ENCODE results near the gene UBE2V1.

The UBE2V1 gene

DNA sequence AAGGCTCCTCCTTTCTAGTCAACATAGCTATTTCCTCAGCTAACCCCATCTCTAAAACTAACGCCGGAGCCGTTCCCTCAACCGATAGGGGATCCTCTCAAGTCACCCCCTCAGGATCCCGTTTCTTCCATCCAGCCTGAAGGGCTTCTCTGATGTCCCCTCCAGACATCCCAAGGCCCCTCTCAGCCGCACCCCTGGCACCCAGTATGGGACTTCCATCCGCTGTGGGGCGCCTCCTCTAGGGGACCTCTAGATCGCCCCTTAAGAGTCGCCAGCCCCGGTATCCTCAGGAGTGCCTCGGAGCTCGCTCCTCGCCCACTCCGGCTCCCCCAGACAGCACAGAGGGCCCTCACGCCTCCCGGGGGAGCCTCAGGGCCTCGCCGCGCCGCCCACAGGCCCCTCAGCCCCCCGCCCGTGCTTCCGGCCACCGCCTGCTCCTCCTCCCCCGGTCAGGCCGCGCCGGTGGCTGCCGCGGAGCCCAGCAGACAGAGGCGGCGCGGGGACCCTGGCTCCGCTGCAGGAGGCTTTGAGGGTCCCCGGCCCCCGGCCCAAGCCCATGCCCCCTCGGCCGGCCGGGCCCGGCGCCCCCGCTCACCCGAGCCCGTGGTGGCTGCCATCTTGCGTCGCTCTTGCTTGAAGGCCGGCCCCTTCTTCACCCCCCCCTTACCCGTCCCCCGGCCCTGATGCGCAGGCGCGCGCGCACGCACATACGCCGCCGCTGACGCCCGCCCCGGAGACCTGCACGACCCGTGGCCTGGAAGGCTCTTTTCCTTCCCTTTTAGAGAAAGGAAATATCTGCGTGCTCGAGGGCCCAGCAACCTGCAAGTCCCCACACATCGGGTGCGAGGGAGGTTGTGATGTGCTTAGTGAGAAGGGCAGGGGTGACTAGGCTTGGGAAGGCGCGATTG, at the start of gene UBE2V1:
Gene UBE2V1, minus strand, starts transcription at position 639 of the 908 bp plus-strand sequence. Its CDS starts 22 bp downstream, at position 617.
- TF ChIP-seq, protein P1, sequence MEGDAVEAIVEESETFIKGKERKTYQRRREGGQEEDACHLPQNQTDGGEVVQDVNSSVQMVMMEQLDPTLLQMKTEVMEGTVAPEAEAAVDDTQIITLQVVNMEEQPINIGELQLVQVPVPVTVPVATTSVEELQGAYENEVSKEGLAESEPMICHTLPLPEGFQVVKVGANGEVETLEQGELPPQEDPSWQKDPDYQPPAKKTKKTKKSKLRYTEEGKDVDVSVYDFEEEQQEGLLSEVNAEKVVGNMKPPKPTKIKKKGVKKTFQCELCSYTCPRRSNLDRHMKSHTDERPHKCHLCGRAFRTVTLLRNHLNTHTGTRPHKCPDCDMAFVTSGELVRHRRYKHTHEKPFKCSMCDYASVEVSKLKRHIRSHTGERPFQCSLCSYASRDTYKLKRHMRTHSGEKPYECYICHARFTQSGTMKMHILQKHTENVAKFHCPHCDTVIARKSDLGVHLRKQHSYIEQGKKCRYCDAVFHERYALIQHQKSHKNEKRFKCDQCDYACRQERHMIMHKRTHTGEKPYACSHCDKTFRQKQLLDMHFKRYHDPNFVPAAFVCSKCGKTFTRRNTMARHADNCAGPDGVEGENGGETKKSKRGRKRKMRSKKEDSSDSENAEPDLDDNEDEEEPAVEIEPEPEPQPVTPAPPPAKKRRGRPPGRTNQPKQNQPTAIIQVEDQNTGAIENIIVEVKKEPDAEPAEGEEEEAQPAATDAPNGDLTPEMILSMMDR (IDR thresholded peaks at IDR 0.05): peak; percentile 43; the same call in 1 of the 2 replicates

DNA sequence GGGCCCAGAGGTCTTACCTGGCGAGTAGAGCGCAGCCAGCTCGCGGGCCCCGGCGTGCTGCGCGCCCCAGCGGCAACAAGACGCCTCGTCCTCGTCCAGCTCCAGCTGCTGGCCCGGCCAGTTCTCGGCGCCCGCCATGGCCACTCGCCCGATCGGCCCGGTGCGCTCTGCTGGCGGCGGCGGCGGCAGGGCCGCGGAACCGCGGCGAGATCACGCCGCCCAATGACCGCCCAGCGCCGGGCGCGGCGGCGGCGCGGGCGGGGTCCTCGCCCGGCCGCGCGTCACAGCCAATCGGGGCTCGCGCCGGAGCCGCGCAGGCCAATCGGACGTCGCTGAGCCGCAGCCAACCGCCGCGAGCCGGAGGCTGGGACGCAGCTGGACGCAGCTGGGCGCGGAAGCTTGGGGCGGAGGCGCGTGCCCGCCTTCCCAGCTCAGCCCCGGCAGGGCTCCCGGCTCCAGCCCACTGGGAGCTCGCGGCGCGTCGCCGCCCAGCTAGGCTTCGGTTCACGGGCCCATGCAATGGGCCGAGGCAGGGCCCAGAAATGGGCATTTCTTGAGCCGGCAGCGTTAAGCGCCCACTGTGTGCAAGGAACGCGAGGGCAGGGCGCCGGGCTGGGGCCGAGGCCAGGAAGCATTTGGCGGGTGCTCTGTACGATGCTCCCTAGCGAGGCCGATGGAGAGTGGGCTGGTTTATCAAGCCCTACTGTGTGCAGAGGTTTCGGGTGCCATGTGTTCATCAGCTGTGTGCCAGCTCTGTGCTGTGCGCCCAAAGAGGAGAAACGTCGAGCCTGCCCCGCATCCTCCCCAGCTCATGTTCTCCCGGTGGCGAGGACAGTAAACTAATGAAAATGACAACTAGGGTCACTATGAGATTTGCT, 40.8 kb upstream of the UBE2V1 start, which contains the start of gene PEDS1:
Gene PEDS1, minus strand, starts transcription at position 224 of the 878 bp plus-strand sequence. Its CDS starts 86 bp downstream, at position 138.
- TF ChIP-seq, protein P1 (IDR thresholded peaks at IDR 0.05): no peak

DNA sequence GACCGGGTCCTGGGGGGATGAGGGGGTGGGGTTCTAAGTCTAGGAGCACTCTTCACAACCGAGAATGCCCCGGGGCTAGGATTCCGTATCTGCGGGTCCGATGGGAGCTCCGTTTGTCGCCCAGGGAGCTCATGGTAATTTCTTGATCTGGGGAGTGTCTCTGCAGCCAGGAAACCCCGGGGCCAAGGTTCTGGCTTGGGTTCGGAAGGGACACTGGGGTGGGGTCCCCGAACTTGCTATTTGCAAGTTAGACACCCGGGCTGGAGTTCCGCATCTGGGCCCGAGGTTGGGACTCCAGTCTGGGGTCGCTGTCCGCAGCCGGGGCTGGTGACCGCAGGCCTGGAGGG, 40.2 kb upstream of the UBE2V1 start:
- TF ChIP-seq, protein P1 (IDR thresholded peaks at IDR 0.05): no peak

DNA sequence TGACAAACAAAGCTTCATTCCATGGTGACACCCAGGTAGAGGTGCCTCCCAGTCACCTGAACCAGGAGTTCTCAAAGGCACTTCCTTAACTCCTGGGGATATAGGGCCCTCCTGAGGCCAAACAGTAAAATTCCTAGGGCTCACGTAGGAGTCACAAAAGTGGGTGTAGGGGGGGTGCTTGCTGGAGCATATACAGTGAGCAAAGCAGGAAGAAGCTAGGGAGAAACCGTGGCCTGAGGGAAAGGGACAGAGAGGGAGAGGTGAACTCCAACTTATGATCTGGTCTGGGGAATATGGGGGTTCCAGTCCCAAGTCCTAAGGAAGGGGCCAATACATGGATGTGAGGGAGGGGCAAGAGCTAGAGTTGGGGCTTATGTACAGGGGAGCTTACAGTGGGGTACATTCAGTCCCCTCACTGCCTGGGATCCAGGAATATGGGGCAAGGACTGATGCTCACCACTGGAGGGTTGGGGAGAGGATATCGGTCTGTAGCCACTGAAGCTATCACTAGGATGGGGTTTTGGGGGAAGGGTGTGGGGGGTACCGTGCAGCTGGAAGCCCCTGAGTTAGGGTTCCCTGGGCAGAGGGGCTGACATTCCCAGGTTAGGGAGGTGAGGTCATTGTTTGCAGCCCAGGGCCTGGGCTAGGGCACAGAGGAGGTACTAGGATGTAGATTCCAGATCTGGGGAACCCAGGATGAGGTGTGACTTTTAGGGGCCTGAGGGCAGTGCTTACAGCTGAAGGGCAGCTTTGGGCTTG, 39.6 kb upstream of the UBE2V1 start:
- TF ChIP-seq, protein P1 (IDR thresholded peaks at IDR 0.05): peak; percentile 31; the same call in 1 of the 2 replicates

DNA sequence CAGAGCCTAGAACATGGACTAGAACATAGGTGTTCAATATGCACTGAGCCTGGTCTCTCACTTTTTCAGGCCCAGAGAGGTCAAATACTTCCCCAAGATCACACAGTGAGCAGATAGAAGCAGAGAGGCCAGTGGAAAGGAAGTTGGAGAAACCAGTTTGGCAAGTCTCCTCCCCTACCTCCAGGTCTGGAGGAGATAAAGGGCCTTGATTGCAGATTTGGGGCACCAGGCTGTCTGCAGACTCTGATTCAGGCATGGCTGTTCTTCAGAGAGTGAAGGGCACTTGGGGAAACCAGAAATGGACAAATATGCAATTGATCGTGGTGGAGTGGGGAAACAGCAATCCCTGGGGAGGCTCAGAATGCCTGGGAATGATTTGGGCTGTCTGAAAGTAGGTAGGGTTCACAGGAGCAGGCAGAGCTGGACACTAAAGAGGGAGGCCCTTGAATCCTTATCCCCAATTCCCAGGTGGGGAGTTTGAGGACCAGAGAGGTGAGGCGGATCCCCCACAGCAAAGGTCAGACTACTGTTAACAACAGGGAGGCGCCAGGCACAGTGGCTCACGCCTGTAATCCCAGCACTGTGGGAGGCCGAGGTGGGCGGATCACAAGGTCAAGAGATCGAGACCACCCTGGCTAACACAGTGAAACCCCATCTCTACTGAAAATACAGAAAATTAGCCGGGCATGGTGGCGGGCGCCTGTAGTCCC, 38.2 kb upstream of the UBE2V1 start:
- TF ChIP-seq, protein P1 (IDR thresholded peaks at IDR 0.05): no peak

DNA sequence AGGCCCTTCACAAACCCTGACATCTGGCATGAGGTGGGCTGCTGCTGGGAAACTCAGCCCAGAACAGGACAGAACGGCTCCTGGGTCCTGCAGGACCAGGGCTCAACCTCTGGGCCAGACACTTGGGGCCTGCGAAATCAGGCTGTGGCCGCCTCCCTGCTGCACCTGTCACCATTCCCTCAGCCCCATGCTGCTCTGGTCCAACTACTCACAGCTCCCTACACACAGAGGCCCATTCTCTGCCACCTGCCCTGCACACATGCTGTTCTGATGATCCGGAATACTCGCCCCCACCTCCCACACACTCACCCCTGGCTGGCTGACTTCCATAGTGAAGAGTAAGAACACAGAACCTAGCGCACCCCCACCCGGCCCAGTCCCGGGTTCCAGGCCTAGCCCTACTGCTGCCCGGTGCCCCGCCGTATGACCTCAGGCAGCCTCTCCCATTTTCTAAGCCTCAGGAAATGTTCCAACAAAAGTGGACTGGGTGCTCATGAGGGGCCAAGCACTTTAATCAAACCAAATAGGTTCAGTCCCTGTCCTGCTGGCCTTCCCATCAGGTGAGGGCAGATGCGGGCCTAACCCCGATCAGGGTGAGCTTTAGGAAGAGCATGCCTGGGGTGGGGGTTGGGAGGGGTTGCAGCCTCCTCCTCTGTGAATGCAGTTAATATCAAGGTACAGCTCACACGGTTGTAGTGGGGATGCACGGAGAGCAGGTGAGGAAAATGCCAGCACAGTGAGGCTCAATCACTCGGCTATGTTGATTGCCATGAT, 36.7 kb upstream of the UBE2V1 start:
- TF ChIP-seq, protein P1 (IDR thresholded peaks at IDR 0.05): no peak
